Ecto neural progenitor cell (in vitro differentiated cells): Measurements from ENCODE around the gene FXR1.
"Not testable (repeated sequence)": the region's sequence is repeated elsewhere in the genome, so short reads cannot be mapped to it uniquely, and the experiment has no call there.

Experiments used
- DNase-seq: peaks from one replicate; pipeline ENCODE4 v3.0.0-alpha.2; 2018; ENCODE audit warnings: low spot score

FXR1 gene

GRCh38 chr3:180912304-180913296 is at the start of gene FXR1:
Gene FXR1, plus strand, starts transcription at chr3:180912670. Its CDS starts 16 bp downstream, at chr3:180912686.
- DNase-seq = peak; percentile 92

- peak; percentile 72 for DNase-seq
Observed at GRCh38 chr3:180870008-180870699, 42.3 kb upstream of the FXR1 start.

- no peak for DNase-seq
Observed at GRCh38 chr3:180871901-180872300, 40.6 kb upstream of the FXR1 start.

- DNase-seq = not testable (repeated sequence)
Observed at GRCh38 chr3:180872430-180872829, 40.0 kb upstream of the FXR1 start.

GRCh38 chr3:180875124-180875698 is 37.3 kb upstream of the FXR1 start:
- DNase-seq = no peak

- DNase-seq = no peak
Observed at GRCh38 chr3:180881065-180881801, 31.2 kb upstream of the FXR1 start.

GRCh38 chr3:180882115-180882514 is 30.4 kb upstream of the FXR1 start:
- DNase-seq = no peak

- DNase-seq = no peak
Observed at GRCh38 chr3:180888992-180889560, 23.4 kb upstream of the FXR1 start.

GRCh38 chr3:180898572-180898971 is 13.9 kb upstream of the FXR1 start:
- DNase-seq = no peak

GRCh38 chr3:180909369-180910127 is 2.9 kb upstream of the FXR1 start:
- DNase-seq = no peak

- DNase-seq = no peak
Observed at GRCh38 chr3:180910823-180911222, 1.6 kb upstream of the FXR1 start.

- DNase-seq = no peak
Observed at GRCh38 chr3:180911876-180912303, 580 bp upstream of the FXR1 start.

GRCh38 chr3:180913581-180914404 is 1.3 kb downstream of the FXR1 start:
- DNase-seq = no peak

- no peak for DNase-seq
Observed at GRCh38 chr3:180918542-180918941, 6.1 kb downstream of the FXR1 start.

GRCh38 chr3:180922242-180922641 is 9.8 kb downstream of the FXR1 start:
- no peak for DNase-seq

- no peak for DNase-seq
Observed at GRCh38 chr3:180923561-180923960, 11.1 kb downstream of the FXR1 start.

GRCh38 chr3:180926526-180926925 is 14.1 kb downstream of the FXR1 start:
- DNase-seq = no peak

GRCh38 chr3:180929376-180929775 is 16.9 kb downstream of the FXR1 start:
- no peak for DNase-seq

- DNase-seq = no peak
Observed at GRCh38 chr3:180930526-180930925, 18.1 kb downstream of the FXR1 start.

GRCh38 chr3:180932819-180933218 is 20.3 kb downstream of the FXR1 start:
- DNase-seq = no peak
